Islet of Langerhans (tissue), 1 donor: ENCODE measurements around the gene LRRC1.

Experiments used
- FAIRE-seq: peaks from one replicate; lab custom pipeline; 2011; peaks lifted over from hg19 to GRCh38; lab: Jason Lieb, UNC

LRRC1 gene

DNA sequence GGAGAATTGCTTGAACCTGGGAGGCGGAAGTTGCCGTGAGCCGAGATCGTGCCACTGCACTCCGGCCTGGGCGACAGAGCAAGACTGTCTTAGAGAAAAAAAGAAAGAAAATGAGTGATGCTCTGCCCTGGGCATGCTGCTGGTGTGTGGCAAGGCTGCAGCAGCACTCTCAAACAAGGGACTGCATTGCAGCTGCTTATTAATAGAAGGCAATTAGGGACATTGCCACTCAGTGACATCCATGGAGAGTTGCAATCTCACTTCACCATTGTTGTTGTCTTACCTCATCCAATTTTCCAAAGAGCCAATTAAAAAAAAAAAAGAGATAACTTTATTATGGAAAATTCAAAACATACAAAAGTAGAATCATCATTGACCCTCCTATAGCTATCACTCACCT lies 131.1 kb downstream of the LRRC1 start:
- no peak for FAIRE-seq

DNA sequence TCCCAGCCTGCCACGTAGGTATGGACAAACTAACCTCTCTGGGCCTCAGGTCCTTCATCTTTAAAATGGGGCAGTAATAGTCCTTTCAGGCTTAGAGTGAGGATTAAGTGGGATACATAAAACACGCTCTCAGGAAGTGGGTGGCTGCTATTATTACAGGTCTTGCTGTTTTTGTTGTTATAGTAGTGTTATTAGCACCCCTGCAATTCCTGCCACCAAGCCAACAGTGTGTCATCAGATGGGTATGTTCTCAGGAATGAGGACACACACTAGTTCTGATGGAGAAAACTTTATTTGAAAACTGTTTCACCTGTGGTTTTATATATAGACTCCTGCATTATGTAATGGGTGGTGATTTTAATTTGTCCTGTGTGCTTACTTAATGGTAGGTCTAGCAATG lies 131.7 kb downstream of the LRRC1 start:
- no peak for FAIRE-seq

DNA sequence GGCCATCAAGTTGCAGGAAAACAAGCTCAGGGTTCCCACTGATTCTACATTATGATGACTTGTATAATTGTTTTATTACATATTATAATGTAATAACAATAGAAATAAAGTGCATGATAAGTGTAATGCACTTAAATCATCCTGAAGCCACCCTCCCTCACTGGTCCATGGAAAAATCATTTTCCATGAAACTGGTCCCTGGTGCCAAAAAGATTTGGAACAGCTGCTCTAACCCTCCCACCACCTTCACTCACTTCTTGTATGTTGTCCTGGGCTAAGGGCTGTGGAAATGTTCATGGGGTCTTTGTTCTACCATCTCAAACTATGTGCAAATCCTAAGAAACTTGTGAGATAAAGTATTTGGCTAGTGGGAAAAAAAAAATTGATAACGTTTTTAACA lies 133.8 kb downstream of the LRRC1 start:
- no peak for FAIRE-seq

DNA sequence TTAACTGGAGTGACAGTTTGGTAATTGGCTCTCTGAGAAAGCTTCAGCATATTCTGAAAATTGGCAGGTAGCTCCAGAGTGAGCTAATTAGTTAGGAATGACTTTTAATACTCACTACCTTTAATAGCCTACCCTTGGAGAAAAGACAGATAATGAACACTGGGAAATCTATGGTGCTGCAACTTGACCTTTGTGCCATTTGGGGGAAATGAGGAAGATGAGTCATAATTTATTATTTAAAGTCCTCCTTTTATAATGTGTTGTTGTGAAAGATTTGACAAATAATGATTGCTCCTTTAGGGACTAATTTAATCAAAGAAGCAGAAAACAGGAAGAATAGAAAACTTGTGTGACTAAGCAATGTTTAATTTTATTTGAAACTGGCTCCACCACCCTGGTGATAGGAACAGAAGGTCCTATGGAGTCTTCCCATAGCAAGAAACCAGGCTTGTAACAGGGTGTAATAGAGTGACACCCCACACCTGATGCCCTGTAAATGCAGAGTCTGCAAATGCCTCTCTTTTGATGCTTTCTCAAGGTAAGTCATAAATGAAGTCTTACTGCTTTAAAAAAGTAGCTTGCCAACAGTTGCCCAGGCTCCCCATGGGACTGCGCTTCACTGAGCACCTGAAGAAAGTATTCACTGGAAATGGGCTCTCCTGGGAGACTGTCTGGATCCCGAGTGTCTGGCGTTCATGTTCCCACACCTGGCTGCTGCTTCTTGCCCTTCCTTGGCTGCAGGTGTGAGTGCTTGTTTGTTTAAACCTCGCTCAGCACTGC lies 134.4 kb downstream of the LRRC1 start:
- no peak for FAIRE-seq

GRCh38 chr6:53929821-53930120 lies 135.0 kb downstream of the LRRC1 start:
- FAIRE-seq: no peak

DNA sequence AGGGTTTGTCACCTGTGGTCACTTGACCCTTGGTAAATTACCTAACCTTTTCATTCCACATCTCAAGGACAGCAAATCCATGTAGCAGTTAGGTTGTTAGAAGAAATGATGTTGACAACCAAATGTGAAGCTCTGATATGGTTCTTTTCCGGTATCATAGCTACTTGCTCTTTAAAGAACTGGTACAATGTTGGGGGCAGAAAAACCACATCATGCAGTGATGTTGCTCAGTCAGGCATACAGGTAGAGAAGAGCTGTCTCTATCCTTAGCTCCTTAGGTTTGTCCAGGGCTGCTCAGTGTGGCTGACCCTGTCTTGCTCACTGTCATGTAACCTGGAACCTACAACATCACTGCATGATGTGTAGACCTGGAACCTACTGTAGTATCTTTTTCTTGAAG lies 135.5 kb downstream of the LRRC1 start:
- no peak for FAIRE-seq

DNA sequence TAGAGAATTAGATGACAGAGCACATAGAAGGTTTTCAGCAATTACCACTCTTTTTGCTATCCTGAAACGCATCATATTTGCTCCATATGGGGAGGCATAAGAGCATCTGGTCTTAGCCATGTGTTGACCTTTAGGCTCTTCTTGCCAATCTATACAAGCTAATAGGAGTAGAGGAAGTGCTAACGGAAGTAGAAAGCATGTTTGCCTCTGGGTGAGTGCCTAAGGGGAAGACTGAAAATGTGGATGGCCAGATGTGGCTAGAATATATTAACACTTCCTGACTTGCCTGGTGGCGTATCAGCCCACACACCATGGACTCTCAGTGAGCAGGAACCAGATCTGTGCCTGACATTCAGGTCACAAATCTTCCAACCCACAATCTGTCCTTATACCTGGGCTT lies 136.3 kb downstream of the LRRC1 start:
- FAIRE-seq: no peak

DNA sequence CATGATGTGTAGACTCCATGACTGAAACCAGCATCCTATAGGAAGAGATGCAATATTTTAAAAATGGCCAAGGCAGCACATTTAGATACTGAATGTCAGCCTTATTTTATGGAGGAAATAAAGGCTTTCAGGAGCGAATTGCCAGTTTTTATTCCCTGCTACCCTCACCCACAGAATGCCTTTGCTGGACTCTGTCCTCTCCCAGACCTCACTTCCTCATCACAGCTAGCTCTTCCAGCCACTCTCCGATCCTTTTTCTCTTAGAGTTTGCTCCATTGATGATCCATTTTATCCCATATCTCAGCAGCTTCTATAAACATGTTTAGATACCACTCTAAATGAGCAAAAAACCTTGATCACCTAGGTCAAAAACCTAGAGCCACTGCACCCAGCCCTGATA lies 137.7 kb downstream of the LRRC1 start:
- FAIRE-seq: no peak

GRCh38 chr6:53934023-53934422 lies 139.2 kb downstream of the LRRC1 start:
- FAIRE-seq: no peak

GRCh38 chr6:53937461-53937860 lies 142.7 kb downstream of the LRRC1 start:
- FAIRE-seq: no peak

DNA sequence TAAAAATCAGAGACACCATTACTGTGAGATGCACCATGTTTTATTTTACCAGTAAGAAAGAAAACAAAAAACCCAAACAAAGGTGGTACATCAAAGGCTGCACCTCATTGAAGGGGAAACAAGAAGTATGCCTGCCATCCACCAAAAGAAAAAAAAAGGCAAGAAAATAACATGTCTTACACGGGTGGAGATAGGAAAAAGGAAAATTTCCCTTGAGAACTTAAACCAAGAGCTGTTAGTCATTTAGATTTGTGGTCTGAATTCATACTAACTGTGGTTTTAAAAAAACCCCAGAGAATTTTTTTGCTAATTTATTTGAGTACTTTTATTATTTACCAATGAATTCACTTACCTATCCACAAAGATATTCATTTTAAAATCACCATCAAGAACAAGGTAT lies 144.0 kb downstream of the LRRC1 start:
- FAIRE-seq: no peak

- no peak for FAIRE-seq
Measured at GRCh38 chr6:53939830-53940229, 145.0 kb downstream of the LRRC1 start.

- no peak for FAIRE-seq
Measured at GRCh38 chr6:53943395-53943794, 148.6 kb downstream of the LRRC1 start.

GRCh38 chr6:53944091-53944490 lies 149.3 kb downstream of the LRRC1 start:
- no peak for FAIRE-seq

DNA sequence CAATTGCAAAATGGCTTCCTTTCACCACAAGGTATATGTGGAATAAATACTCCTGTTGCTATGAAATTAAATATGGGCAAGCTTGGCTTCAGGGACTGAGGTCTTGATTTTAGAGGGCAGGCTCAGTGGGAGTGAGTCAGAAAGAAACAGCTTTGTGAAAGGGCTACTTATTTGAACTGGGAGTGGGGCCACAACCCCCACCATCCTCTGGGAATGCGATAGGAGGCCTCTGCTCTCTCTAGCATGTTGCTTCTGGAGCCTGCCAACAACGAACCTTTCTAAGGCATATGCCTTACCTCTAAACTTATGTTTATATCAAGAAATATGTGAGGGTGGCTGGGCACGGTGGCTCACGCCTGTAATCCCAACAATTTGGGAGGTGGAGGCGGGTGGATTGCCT lies 149.7 kb downstream of the LRRC1 start:
- no peak for FAIRE-seq

GRCh38 chr6:53945765-53946407 lies 151.1 kb downstream of the LRRC1 start:
- FAIRE-seq: no peak

DNA sequence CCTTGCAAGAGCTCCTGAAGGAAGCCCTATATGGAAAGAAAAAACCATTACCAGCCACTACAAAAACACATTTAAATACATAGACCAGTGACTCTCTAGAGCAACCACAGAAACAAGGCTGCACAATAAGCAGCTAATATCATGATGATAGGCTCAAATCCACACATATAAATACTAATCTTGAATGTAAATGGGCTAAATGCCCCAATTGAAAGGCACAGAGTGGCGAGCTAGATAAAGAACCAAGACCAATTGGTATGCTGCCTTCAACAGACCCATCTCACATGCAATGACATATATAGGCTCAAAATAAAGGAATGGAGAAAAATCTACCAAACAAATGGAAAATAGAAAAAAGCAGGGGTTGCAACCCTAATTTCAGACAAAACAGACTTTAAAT lies 153.0 kb downstream of the LRRC1 start:
- no peak for FAIRE-seq

DNA sequence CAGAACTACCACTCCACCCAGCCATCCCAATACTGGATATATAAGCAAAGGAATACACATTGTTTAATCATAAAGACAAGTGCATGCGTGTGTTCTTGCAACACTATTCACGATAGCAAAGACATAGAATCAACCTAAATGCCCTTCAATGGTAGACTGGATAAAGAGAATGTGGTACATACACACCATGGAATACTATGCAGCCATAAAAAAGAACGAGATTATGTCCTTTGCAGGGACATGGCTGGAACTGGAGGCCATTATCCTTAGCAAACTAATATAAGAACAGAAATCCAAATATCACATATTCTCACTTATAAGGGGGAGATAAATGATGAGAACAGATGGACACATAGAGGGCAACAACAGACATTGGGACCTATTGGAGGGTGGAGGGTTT lies 156.6 kb downstream of the LRRC1 start:
- no peak for FAIRE-seq

DNA sequence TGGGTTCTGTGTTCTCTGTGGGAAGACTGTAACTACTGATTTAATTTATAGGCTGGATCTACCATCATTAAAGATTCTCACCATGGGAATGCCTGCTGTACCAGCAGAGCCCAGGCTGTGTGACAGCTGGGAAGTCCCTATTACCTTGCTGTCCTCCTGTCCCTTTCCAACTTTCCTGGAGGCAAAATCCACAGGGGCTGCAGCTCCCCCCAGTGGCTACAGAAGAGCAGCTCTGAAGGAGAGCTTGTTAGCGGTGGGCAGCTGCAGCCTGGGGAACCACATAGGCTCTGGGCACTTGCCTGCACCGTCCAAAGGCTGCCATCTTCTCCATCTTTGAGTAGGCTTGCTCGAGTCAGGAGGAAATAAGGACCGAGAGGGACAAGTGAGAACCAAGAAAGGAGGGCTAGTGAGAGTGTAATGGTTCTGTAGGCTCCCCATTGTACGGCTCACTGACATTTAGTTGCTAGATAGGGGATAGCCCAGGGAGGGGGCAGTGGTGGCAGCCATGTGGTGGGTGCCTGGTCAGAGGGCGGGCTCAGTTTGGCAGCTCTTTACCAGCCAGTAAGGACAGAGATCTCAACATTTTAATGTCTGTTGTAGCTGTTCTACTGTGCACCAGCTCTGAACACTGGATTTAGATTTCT lies 161.4 kb downstream of the LRRC1 start:
- FAIRE-seq: peak; percentile 13

DNA sequence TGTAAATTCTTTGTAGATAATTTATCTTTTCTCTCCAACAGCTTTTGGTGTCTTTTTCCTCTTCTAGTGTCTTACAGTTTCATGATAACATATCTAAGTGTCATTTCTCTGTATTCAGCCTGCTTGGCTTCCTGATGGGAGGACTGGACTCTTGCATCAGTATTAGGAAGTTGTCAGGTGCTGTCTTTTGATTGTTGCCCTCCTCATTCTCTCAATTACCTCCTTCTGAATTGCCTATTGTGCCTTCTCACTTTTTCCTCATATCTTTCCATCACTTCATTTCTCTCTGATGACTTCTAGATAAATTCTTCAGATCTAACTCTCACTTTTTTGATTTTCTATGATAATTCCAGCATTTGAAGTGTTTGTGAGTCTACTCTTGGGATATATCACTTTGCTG lies 162.0 kb downstream of the LRRC1 start:
- FAIRE-seq: no peak

- no peak for FAIRE-seq
Measured at GRCh38 chr6:53959717-53960116, 164.9 kb downstream of the LRRC1 start.

DNA sequence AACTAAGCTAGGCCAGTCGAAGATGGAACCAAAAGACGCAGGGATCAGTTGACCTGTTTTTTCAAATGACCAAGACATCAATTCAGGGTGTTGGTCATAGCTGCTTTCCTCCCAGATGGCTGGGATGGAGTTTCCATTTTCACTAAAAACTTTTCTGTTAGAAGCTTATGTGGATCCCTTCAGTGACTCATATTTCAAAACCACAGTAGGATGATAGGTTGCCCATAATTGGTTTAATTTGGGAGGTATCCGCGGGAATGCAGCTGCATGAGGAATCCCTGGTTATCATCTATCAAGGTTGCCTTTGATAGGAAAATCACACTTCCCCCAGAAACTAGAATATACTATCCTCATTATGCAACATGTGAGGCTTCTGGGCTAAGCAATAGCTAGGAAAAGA lies 165.5 kb downstream of the LRRC1 start:
- no peak for FAIRE-seq

- no peak for FAIRE-seq
Measured at GRCh38 chr6:53961679-53962370, 167.0 kb downstream of the LRRC1 start.
